Liver (tissue), 9 donors: ENCODE results near the gene R3HDML. TPM values are rescaled to one million over a fixed set of nuclear protein-coding genes. Genes with fewer than 3 reads are reported as not detected.

Experiments
- DNase-seq: peaks from one replicate; pipeline ENCODE4 v3.0.0-alpha.2; 2017; ENCODE audit warnings: low spot score
- H3K27ac ChIP-seq, 2 donors: one replicate each; pipeline ENCODE4 v1.7.0; 2013; ENCODE audit warnings: inconsistent platforms in 2 of 2, low read length in 2 of 2, control low read depth in 1 of 2, low read depth in 1 of 2, mild to moderate bottlenecking in 1 of 2
- H3K27me3 ChIP-seq, 4 donors: one replicate each; pipeline versions ENCODE4 v1.6.1 to v1.7.0; 2013; ENCODE audit warnings: low read length in 3 of 4, inconsistent platforms in 1 of 4, mild to moderate bottlenecking in 1 of 4, moderate library complexity in 1 of 4; ENCODE audit not compliant: control insufficient read depth in 4 of 4, insufficient read depth in 4 of 4
- H3K36me3 ChIP-seq, 4 donors: one replicate each; pipeline versions ENCODE4 v1.6.1 to v1.7.0; 2013; ENCODE audit warnings: low read length in 3 of 4, mild to moderate bottlenecking in 3 of 4, low read depth in 1 of 4, moderate library complexity in 1 of 4; ENCODE audit not compliant: control insufficient read depth in 4 of 4, insufficient read depth in 3 of 4
- H3K4me1 ChIP-seq, 4 donors: one replicate each; pipeline versions ENCODE4 v1.6.1 to v1.7.0; 2013; ENCODE audit warnings: low read length in 3 of 4, mild to moderate bottlenecking in 3 of 4, moderate library complexity in 1 of 4; ENCODE audit not compliant: control insufficient read depth in 4 of 4, insufficient read depth in 4 of 4
- H3K4me3 ChIP-seq, 3 donors: one replicate each; pipeline versions ENCODE4 v1.6.1 to v1.7.0; 2013; ENCODE audit warnings: low read length in 3 of 3, control low read depth in 1 of 3, low read depth in 1 of 3, mild to moderate bottlenecking in 1 of 3
- H3K9ac ChIP-seq, 2 donors: one replicate each; pipeline ENCODE4 v1.7.0; 2013; ENCODE audit warnings: low read length in 2 of 2, mild to moderate bottlenecking in 2 of 2, moderate library complexity in 2 of 2, control low read depth in 1 of 2, low read depth in 1 of 2
- H3K9me3 ChIP-seq, 4 donors: one replicate each; pipeline versions ENCODE4 v1.6.1 to v1.7.0; 2013; ENCODE audit warnings: low read length in 3 of 4; ENCODE audit not compliant: control insufficient read depth in 4 of 4
- ATF3 ChIP-seq: IDR thresholded peaks from 2 replicates; pipeline ENCODE4 v1.6.1; 2016; ENCODE audit warnings: antibody characterized with exemption
- EGR1 ChIP-seq, 2 donors: IDR thresholded peaks; 2 replicates each; pipeline ENCODE4 v1.6.1; 2016 to 2018; ENCODE audit warnings: antibody characterized with exemption in 2 of 2, low read depth in 2 of 2
- FOXA1 ChIP-seq: IDR thresholded peaks from 2 replicates; pipeline ENCODE4 v1.6.1; 2016; ENCODE audit warnings: antibody characterized with exemption
- FOXA2 ChIP-seq: IDR thresholded peaks from 2 replicates; pipeline ENCODE4 v1.6.1; 2016; ENCODE audit warnings: antibody characterized with exemption
- GABPA ChIP-seq, 2 donors: IDR thresholded peaks in 1 of 2; conservative IDR thresholded peaks in 1 of 2; 2 replicates each; pipeline ENCODE4 v1.6.1; 2016; ENCODE audit warnings: antibody characterized with exemption in 2 of 2, mild to moderate bottlenecking in 1 of 2, moderate library complexity in 1 of 2
- HNF4A ChIP-seq, 2 donors: conservative IDR thresholded peaks; 2 replicates each; pipeline ENCODE4 v1.6.1; 2016; ENCODE audit warnings: antibody characterized with exemption in 2 of 2, mild to moderate bottlenecking in 2 of 2
- HNF4G ChIP-seq: IDR thresholded peaks from 2 replicates; pipeline ENCODE4 v1.6.1; 2016; ENCODE audit warnings: antibody characterized with exemption
- JUND ChIP-seq, 2 donors: IDR thresholded peaks; 2 replicates each; pipeline ENCODE4 v1.6.1; 2016; ENCODE audit warnings: antibody characterized with exemption in 2 of 2
- NR2F2 ChIP-seq: IDR thresholded peaks from 2 replicates; pipeline ENCODE4 v1.6.1; 2016; ENCODE audit warnings: antibody characterized with exemption
- RAD21 ChIP-seq, 2 donors: IDR thresholded peaks; 2 replicates each; pipeline ENCODE4 v1.6.1; 2016; ENCODE audit warnings: antibody characterized with exemption in 2 of 2, mild to moderate bottlenecking in 2 of 2
- RXRA ChIP-seq, 2 donors: IDR thresholded peaks; 2 replicates each; pipeline ENCODE4 v1.6.1; 2017 to 2018; ENCODE audit warnings: antibody characterized with exemption in 2 of 2, mild to moderate bottlenecking in 1 of 2
- SP1 ChIP-seq: IDR thresholded peaks from 2 replicates; pipeline ENCODE4 v1.6.1; 2018; ENCODE audit warnings: antibody characterized with exemption, mild to moderate bottlenecking
- TAF1 ChIP-seq: conservative IDR thresholded peaks from 2 replicates; pipeline ENCODE4 v1.6.1; 2016; ENCODE audit warnings: antibody characterized with exemption, mild to moderate bottlenecking
- YY1 ChIP-seq: IDR thresholded peaks from 2 replicates; pipeline ENCODE4 v1.6.1; 2016; ENCODE audit warnings: antibody characterized with exemption, mild to moderate bottlenecking
- WGBS: extraction: QIAGEN DNeasy Blood & Tissue Kit; methylation state at CpG from one replicate; pipeline ENCODE4 v1.1.7; 2013; 5-methylcytosine and 5-hydroxymethylcytosine counted together
- polyA plus RNA-seq, 2 donors: library from polyadenylated mRNA; stranded (reverse) in 1 of 2; unstranded in 1 of 2; fragments of 200-250 nt in 1 of 2; fragments of >200 nt in 1 of 2; fragmentation: Nextera tagmentation in 1 of 2; extraction: Ambion mirVana in 1 of 2; gene quantifications; one replicate each; pipeline versions ENCODE4 v1.2.1 to v1.2.3, GENCODE V29; 2013 to 2015
- total RNA-seq, 2 donors: library from RNA; depleted of rRNA; stranded (reverse); fragments of >200 nt; gene quantifications; one replicate each; pipeline ENCODE4 v1.2.3, GENCODE V29; 2014
- TF ChIP-seq, protein P1 (sequence below): IDR thresholded peaks from 2 replicates; pipeline ENCODE4 v1.6.1; 2016; ENCODE audit warnings: antibody characterized with exemption
- TF ChIP-seq, protein P2 (sequence below): fragments of 150-350 bp; IDR thresholded peaks from 2 replicates; pipeline ENCODE4 v1.5.1; 2017; ENCODE audit warnings: improper control_type of control experiment, low read depth, low read length; ENCODE audit not compliant: missing input control
- TF ChIP-seq, protein P3 (sequence below): IDR thresholded peaks from 2 replicates; pipeline ENCODE4 v1.6.1; 2016; ENCODE audit warnings: antibody characterized with exemption, mild to moderate bottlenecking
- TF ChIP-seq, protein P4 (sequence below): IDR thresholded peaks from 2 replicates; pipeline ENCODE4 v1.6.1; 2016; ENCODE audit warnings: antibody characterized with exemption
- donor health status: healthy.
- donor health status: healthy.
- donor health status: healthy.
- donor health status: healthy.
- donor health status: healthy.

Gene R3HDML
- total and polyA plus RNA-seq, 4 donors = not detected

- 88% methylated on average over 5 of the region's 5 CpGs for WGBS
- peaks cover 0 to 7% (median 3%) of the 10 kb centered on the region in 4 donors for H3K36me3 ChIP-seq
- H3K4me3 ChIP-seq = no peak overlapping the region
- H3K4me1 ChIP-seq = peaks cover 17 to 74% (median 61%) of the 10 kb centered on the region in 4 donors
- no peaks in the 10 kb centered on the region for H3K27me3 ChIP-seq
- H3K9ac ChIP-seq = peak overlapping the region in 1 of 2 donors; percentile 3
- no peak for DNase-seq
- no peaks in the 10 kb centered on the region for H3K9me3 ChIP-seq
- peak overlapping the region; percentile 67 to 71 for H3K27ac ChIP-seq
- TF ChIP-seq, protein P1, sequence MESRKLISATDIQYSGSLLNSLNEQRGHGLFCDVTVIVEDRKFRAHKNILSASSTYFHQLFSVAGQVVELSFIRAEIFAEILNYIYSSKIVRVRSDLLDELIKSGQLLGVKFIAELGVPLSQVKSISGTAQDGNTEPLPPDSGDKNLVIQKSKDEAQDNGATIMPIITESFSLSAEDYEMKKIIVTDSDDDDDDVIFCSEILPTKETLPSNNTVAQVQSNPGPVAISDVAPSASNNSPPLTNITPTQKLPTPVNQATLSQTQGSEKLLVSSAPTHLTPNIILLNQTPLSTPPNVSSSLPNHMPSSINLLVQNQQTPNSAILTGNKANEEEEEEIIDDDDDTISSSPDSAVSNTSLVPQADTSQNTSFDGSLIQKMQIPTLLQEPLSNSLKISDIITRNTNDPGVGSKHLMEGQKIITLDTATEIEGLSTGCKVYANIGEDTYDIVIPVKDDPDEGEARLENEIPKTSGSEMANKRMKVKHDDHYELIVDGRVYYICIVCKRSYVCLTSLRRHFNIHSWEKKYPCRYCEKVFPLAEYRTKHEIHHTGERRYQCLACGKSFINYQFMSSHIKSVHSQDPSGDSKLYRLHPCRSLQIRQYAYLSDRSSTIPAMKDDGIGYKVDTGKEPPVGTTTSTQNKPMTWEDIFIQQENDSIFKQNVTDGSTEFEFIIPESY = no peak
- no peak for TF ChIP-seq NR2F2
- no peak for TF ChIP-seq FOXA1
- no peak for TF ChIP-seq JUND (IDR thresholded peaks at IDR 0.05)
- TF ChIP-seq TAF1 = no peak
- TF ChIP-seq RXRA (IDR thresholded peaks at IDR 0.05) = no peak
- TF ChIP-seq, protein P2, sequence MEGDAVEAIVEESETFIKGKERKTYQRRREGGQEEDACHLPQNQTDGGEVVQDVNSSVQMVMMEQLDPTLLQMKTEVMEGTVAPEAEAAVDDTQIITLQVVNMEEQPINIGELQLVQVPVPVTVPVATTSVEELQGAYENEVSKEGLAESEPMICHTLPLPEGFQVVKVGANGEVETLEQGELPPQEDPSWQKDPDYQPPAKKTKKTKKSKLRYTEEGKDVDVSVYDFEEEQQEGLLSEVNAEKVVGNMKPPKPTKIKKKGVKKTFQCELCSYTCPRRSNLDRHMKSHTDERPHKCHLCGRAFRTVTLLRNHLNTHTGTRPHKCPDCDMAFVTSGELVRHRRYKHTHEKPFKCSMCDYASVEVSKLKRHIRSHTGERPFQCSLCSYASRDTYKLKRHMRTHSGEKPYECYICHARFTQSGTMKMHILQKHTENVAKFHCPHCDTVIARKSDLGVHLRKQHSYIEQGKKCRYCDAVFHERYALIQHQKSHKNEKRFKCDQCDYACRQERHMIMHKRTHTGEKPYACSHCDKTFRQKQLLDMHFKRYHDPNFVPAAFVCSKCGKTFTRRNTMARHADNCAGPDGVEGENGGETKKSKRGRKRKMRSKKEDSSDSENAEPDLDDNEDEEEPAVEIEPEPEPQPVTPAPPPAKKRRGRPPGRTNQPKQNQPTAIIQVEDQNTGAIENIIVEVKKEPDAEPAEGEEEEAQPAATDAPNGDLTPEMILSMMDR = no peak
- TF ChIP-seq HNF4A (conservative IDR thresholded peaks at IDR 0.05) = no peak
- no peak for TF ChIP-seq EGR1 (IDR thresholded peaks at IDR 0.05; ENCODE audit: low read depth in 2 of 2)
- no peak for TF ChIP-seq HNF4G
- TF ChIP-seq RAD21 (IDR thresholded peaks at IDR 0.05) = no peak
- no peak for TF ChIP-seq GABPA (IDR thresholded peaks at IDR 0.05 in 1 of 2, conservative IDR thresholded peaks at IDR 0.05 in 1 of 2)
Observed at GRCh38 chr20:44390280-44390679, 53.4 kb downstream of the R3HDML start.

GRCh38 chr20:44392088-44392775, 55.4 kb downstream of the R3HDML start:
- Histone ChIP-seq H3K36me3 (peaks cover 0 to 7% (median 3%) of the 10 kb centered on the region in 4 donors), H3K4me1 (peaks cover 17 to 85% (median 66%) of the 10 kb centered on the region in 4 donors), H3K4me3 (peak overlapping the region in 2 of 3 donors; percentile 18 to 45), H3K27me3 (no peaks in the 10 kb centered on the region), H3K9me3 (no peaks in the 10 kb centered on the region), H3K27ac (peak overlapping the region; percentile 91 to 93), H3K9ac (peak overlapping the region; percentile 23 to 87)
- WGBS = 74% methylated on average over 8 of the region's 8 CpGs
- DNase-seq = no peak
- no peak for TF ChIP-seq RXRA (IDR thresholded peaks at IDR 0.05)
- TF ChIP-seq FOXA1 = no peak
- no peak for TF ChIP-seq FOXA2
- TF ChIP-seq, protein P3, sequence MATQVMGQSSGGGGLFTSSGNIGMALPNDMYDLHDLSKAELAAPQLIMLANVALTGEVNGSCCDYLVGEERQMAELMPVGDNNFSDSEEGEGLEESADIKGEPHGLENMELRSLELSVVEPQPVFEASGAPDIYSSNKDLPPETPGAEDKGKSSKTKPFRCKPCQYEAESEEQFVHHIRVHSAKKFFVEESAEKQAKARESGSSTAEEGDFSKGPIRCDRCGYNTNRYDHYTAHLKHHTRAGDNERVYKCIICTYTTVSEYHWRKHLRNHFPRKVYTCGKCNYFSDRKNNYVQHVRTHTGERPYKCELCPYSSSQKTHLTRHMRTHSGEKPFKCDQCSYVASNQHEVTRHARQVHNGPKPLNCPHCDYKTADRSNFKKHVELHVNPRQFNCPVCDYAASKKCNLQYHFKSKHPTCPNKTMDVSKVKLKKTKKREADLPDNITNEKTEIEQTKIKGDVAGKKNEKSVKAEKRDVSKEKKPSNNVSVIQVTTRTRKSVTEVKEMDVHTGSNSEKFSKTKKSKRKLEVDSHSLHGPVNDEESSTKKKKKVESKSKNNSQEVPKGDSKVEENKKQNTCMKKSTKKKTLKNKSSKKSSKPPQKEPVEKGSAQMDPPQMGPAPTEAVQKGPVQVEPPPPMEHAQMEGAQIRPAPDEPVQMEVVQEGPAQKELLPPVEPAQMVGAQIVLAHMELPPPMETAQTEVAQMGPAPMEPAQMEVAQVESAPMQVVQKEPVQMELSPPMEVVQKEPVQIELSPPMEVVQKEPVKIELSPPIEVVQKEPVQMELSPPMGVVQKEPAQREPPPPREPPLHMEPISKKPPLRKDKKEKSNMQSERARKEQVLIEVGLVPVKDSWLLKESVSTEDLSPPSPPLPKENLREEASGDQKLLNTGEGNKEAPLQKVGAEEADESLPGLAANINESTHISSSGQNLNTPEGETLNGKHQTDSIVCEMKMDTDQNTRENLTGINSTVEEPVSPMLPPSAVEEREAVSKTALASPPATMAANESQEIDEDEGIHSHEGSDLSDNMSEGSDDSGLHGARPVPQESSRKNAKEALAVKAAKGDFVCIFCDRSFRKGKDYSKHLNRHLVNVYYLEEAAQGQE = no peak
- TF ChIP-seq RAD21 (IDR thresholded peaks at IDR 0.05) = no peak
- no peak for TF ChIP-seq JUND (IDR thresholded peaks at IDR 0.05)
- no peak for TF ChIP-seq SP1
- no peak for TF ChIP-seq EGR1 (IDR thresholded peaks at IDR 0.05; ENCODE audit: low read depth in 2 of 2)
- TF ChIP-seq ATF3 = no peak
- TF ChIP-seq, protein P2 = no peak
- TF ChIP-seq, protein P1 = no peak
- TF ChIP-seq, protein P4, sequence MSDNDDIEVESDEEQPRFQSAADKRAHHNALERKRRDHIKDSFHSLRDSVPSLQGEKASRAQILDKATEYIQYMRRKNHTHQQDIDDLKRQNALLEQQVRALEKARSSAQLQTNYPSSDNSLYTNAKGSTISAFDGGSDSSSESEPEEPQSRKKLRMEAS = no peak
- no peak for TF ChIP-seq GABPA (IDR thresholded peaks at IDR 0.05 in 1 of 2, conservative IDR thresholded peaks at IDR 0.05 in 1 of 2)
- TF ChIP-seq TAF1 = no peak
- TF ChIP-seq NR2F2 = no peak
- TF ChIP-seq HNF4G = no peak
- no peak for TF ChIP-seq YY1
- TF ChIP-seq HNF4A (conservative IDR thresholded peaks at IDR 0.05) = no peak
